ENCODE measurements around the gene SNED1.

The SNED1 gene

DNA sequence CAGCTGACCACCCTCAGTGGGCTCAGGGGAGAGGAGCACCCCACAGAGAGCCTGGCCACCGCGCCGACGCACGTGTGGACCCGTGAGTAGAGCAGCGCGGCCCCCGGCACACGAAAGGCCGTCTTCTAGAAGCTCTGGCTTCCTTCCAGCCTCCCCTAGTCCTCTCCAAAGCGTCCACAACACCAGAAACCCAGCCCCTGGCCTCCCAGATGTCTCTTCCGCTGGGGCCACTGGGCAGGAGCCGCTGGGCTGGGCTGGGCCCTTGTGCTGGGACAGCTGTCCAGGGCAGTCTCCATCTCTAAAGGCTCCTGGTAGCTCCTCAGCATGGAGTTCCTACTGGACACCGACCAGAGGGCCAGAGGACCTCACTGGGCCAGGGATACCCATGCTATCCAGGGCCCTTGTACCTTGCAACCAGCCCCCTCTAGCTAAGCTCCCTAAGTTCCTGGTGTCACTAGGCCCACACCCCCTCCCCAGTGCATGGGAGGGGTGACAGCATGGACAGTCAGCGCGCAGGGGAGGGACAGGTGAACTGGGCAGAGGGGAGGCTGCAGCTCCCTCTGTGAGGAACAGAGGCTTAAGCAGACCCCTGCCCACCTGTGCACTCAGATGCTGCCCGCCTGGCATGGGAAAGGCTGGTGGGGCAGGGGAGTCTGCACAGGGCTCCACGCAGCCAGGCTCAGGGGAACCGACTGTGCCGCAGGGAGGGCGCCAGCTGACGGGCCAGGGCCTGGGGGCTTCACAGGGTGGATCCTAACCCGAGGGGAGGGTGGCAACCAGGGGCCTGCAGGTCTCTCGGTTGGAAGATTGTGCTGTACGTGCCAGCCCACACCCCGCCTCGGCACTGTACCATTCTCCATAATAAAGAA lies 70.8 kb downstream of the SNED1 start:
- DNase-seq (ENCODE audit: low read depth): no peak

DNA sequence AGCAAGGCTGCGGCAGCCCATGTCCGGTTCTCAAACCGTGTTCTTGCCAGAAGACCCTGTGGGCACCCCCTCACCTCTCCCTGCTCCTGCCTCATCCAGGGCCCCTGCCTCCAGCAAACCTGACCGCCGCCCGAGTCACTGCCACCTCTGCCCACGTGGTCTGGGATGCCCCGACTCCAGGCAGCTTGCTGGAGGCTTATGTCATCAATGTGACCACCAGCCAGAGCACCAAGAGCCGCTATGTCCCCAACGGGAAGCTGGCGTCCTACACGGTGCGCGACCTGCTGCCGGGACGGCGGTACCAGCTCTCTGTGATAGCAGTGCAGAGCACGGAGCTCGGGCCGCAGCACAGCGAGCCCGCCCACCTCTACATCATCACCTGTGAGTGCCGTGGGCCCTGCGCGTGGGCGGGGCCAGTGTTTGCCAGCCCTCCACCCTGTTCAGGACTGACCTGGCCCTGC lies 71.4 kb downstream of the SNED1 start:
- DNase-seq (ENCODE audit: low read depth): no peak

DNA sequence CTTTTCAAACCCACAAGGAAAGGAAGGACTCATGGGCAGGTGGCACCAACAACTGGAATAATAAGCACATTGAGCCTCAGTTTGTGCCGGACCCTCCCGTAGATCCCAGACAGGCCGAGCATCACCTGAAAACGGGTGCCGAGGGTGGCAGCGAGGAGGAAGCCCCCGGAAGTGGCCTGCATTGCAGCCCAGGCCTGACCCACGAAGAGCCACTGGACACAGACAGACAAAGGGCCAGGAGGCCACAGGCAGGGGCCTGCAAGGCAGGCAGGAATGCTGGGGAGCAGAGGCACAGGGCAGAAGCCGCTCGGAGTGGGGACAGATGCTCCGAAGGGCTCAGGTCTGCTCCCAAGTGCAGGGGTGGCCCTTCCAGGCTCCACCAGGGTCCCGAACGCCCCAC lies 71.9 kb downstream of the SNED1 start:
- no peak for DNase-seq (ENCODE audit: low read depth)

- no peak for DNase-seq (ENCODE audit: low read depth)
Observed at GRCh38 chr2:241070811-241071676, 72.6 kb downstream of the SNED1 start.

GRCh38 chr2:241071677-241072111 lies 73.3 kb downstream of the SNED1 start:
- DNase-seq (ENCODE audit: low read depth): no peak

- no peak for DNase-seq (ENCODE audit: low read depth)
Observed at GRCh38 chr2:241072151-241072550, 73.7 kb downstream of the SNED1 start.

- DNase-seq (ENCODE audit: low read depth): no peak
Observed at GRCh38 chr2:241072553-241073165, 74.2 kb downstream of the SNED1 start.

DNA sequence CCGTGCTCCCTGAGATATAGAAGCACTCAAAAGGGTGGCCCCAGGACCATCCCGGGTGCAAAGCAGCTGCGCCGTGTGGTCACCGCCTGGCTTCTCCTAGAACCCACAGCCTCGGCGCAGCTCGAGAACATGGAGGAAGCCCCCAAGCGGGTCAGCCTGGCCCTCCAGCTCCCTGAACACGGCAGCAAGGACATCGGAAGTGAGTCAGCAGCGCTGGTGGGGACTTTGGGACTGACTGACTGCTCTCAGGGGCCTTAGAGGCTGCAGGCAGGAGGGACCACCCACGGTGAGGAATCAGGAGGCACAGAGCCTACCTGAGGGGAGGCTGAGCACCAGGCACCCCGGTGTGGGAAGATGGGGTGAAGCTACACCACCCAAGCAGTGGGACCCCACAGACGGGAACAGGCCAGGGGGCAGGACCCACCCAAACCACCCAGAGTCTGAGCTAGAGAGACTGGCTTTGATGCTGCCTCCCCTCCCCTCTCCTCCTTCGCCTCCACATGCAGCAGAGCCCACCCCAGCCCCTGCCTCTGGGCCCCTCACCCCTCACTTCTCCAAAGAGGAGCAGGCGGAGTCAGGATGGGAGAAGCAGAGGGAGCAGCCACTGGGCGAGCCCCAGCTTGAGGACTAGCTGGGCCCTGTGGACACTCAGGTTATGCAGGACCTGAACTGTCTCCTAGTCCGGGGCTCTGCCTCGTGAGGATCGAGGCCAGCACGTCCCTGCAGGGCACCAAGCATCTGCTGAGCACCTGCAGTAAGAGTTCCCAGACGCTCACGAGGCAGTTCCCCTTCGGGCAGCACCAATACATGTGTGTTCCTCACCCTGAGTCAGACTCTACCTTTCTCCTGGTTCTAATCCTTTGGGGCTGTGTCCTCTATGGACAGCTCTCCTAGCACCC lies 75.0 kb downstream of the SNED1 start:
- no peak for DNase-seq (ENCODE audit: low read depth)

DNA sequence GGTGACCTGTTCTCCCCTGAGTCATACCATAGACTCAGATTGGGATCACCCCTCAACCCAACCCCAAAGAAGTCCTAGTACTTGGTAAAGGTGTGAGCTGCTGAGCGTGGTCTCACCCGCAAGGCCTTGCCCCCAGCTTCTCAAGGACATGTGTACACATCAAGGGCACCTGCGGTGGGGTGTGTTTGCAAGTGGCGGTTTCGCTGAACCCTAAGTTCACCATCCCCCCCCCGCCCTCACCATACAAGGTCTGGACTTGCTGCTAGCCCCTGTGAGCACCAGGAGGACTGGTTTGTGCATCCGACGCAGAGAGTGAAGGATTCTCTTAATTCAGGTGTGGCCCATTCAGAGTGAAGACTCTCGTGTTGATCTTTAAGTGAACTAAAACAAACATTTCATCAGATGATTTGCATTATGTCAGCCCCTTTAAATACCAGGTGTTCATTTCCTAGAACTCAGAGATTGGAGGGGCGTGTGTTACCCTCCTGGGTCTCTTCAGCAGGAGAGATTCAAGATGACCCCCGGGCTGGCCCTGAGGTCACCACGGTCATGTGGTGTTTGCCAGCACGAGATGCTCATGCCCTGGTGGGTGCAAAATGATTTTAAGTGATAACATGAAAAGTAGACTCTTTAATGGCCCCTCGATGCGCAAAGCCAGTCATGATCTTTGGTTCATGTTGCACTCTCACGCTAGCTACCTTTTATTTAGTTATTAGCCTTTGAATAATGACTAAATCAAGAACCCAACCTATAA lies 75.8 kb downstream of the SNED1 start:
- DNase-seq (ENCODE audit: low read depth): no peak

DNA sequence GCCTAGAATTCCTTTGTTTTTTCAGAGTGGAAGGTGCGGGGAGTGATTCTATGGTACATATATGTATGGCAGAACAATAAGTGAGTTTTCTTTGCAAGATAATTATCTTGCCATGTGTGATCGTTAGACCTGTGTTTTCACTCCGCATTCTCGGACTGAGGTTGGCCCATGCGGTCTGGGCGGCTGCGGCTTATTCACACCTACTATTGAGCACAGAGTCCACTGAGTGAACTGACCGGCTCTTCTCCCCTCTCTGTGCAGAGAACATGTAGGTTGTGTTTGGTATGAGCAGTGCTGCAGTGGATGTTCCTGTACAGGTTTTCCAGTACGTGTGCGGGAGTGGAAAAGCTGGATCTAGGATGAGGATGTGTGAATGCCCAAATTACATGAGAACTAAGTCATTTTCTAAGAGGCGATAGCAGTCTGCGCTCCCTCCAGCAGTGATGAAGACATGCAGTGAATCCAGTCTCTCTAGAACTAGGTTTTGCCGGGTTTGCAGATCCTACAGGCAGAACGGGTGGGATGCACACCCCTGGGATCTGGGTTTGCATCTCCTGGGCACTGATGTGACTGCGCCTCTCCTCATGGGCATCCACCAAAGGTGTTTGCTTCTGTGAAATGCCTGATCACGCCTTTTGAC lies 76.6 kb downstream of the SNED1 start:
- no peak for DNase-seq (ENCODE audit: low read depth)

GRCh38 chr2:241080405-241081189 lies 82.2 kb downstream of the SNED1 start:
- no peak for DNase-seq (ENCODE audit: low read depth)

DNA sequence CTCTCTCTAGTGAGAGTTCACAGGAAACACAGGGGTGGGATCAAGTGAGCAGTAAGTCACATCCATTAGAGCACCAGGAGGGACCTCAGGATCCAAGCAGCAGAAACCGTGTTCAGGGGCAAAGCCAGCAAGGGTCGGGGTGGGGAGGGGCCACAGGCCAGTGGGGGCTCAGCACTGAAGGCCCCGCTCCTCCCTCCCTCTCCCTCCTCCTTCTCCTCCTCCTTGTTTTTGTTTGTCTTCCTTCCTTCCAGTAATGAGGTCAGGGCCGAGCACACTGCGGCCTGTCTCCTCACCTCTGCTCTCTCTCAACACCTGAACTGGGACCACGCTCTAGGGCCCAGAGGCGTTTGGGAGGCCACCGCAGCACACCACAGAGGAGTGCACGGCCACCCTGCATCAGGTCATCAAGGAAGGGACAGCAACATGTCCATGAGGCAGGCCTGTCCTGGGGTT lies 82.8 kb downstream of the SNED1 start:
- no peak for DNase-seq (ENCODE audit: low read depth)

GRCh38 chr2:241081643-241082340 lies 83.4 kb downstream of the SNED1 start:
- no peak for DNase-seq (ENCODE audit: low read depth)

DNA sequence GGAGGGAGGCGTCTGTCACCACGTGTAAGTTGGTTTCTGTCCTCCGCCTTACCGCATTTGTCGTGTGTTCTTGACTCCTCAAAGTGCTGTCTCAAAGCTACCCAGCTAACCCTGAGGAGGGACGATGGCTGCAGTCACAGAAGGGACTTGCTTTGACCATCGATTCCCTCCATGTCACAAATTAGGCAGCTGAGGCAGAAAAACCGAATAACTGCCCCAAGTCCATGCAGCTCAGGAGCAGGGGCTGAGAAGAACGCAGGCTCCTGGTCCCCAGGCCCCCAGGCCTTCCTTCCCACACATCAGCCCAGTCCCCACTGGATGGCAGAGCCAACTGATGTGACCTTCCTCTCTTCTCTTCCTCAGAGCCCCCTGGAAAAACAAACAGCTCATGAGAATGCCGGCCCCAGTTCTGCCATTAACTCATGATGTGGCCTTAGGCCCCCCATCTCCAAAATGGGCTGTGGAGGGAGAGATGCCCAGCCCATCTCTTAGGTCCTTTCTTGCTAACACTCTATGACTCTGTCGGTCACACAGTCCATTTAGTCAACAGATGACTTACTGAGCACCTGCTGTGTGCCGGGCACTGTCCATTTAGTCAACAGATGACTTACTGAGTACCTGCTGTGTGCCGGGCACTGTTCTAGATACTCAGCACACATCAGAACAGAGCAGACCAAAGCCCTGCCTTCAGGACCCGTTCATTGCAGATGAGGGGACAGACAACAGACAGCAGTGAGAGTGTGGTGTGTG lies 84.1 kb downstream of the SNED1 start:
- no peak for DNase-seq (ENCODE audit: low read depth)

DNA sequence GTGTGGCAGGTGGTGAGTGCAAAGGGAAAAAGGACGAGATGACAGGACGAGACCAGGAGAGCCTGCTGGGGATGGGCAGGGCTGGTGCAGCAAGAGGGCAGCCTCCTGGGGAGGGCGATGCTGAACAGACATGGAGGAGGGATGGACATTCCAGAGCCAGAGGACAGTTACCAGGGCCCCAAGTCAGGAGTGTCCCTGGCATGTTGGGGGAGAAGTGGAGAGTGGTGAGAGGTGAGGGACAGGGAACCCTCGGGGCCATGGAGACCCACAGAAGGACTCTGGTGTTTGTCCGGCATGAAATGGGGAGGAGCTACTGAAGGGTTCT lies 84.6 kb downstream of the SNED1 start:
- DNase-seq (ENCODE audit: low read depth): no peak

DNA sequence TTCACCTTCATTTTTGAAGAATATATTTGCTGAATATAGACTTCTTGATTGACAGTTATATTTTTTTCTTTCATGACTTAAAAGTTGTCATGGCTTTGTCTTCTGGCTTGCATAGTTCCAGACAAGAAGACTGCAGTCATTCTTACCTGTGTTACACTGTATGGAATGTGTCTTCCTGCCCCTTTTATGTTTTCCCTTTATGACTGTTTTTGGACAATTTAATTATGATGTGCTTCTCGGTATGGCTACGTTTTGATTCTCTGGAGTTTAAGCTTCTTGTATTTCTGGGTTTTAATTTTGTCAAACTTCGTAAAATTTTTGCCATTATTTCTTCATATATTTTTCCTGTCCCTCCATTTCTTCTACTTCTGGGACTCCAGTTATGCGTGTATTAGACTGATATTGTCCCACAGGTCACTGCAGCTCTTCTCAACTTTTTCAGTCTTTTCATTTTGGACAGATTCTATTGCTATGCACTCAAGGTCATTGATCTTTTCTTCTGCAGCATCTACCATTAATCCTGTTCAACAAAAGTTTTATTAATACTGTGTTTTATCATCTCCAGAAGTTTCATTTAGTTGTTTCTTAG lies 86.5 kb downstream of the SNED1 start:
- no peak for DNase-seq (ENCODE audit: low read depth)

DNA sequence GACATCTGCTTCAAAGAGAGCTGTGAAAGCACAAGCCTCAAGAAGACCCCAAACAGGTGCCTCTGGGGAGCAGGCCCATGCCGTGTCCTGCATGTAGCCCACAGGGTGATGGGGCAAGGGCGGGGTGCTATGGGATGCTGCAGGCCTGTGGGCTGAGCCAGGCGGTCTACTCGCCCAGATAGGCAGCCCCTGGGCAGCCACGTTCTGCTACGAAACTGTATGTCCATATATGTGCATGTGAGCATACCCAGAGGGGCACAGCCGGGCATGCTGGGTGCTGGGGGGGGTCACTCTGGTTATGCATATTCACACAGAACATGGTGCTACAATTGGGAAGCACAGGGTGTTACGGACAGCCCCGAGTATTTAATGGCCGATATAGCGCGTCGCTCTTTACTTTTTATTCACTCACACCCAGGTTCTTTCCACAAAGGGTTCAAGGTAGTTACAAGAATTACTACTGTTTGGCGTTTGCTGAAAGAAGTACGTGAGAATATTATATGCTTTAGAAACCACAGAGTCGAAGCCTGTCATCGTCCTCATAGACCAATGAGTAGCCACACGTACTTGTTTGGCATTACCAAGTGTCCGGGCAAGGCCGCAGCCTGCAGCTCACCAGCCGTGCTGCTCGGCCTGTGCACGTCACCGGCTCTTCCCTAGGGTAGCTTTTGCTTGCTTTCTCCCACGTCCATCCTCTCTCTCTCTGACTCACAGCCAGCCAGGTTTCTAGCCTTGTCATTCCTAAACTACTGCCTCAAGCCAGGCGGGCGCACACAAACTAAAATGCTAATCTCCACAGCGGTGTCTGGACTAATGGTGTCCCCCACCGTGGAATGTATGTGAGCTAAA lies 89.2 kb downstream of the SNED1 start:
- no peak for DNase-seq (ENCODE audit: low read depth)

Measured in activated T-cell treated with anti-CD3 and anti-CD28 coated beads for 1 hour (primary cell).